Progenitor cell of endocrine pancreas (in vitro differentiated cells): Measurements from ENCODE around the gene BRF1. TPM values are rescaled to one million over a fixed set of nuclear protein-coding genes. Genes with fewer than 3 reads are reported as not detected.

Experiments
- DNase-seq: peaks from one replicate; pipeline ENCODE4 v3.0.0; 2021; ENCODE audit warnings: low spot score; ENCODE audit not compliant: unreplicated experiment
- H3K27ac Mint-ChIP-seq: 2 replicates; pipeline ENCODE4 v1.8.0; 2021; ENCODE audit warnings: mild to moderate bottlenecking, moderate library complexity, mixed read lengths
- H3K27me3 Mint-ChIP-seq: 2 replicates; pipeline ENCODE4 v1.8.0; 2021; ENCODE audit warnings: mixed read lengths
- H3K36me3 Mint-ChIP-seq: 2 replicates; pipeline ENCODE4 v1.8.0; 2022; ENCODE audit warnings: mixed read lengths; ENCODE audit not compliant: insufficient read depth
- H3K4me1 Mint-ChIP-seq: 2 replicates; pipeline ENCODE4 v1.8.0; 2021; ENCODE audit warnings: low read depth, mixed read lengths
- H3K4me3 Mint-ChIP-seq: 2 replicates; pipeline ENCODE4 v1.8.0; 2021; ENCODE audit warnings: low read depth, mild to moderate bottlenecking, moderate library complexity, mixed read lengths
- H3K9me3 Mint-ChIP-seq: 2 replicates; pipeline ENCODE4 v1.8.0; 2021; ENCODE audit warnings: low read depth, mixed read lengths
- CTCF ChIP-seq: fragments of 200-600 bp; sonication (generic); IDR thresholded peaks from one replicate; pipeline ENCODE4 v1.5.0; 2021; ENCODE audit warnings: antibody characterized with exemption, mild to moderate bottlenecking; ENCODE audit not compliant: unreplicated experiment
- total RNA-seq: library from RNA; stranded (reverse); gene quantifications from 2 replicates; pipeline ENCODE4 v1.2.1, GENCODE V29; 2021

The BRF1 gene
- total RNA-seq, 1 donor from 2014 or later, result 49.9 TPM

DNA sequence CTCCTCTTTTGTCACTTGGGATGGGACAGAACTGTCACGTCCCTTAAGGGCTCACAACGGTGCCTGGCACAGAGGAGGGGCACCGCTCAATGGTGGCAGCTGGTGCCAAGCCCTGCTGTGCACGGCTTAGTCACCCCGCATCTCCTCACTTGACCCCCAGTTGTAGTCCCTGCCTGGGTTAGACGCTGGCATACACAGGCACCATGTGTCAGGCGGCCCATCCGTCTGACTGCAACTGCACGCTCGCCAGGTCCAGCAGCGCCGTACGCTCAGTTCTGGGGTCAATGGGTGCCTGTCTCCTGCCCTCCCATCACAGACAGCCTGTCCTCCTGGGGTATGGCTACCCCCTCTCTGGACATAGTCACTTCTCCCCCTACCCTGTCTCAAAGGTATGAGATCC, 12.2 kb upstream of the BRF1 start:
- no peak for DNase-seq
- Mint-ChIP-seq H3K36me3 (no peaks in the 10 kb centered on the region), H3K27ac (no peak overlapping the region), H3K27me3 (no peaks in the 10 kb centered on the region), H3K4me1 (peaks cover 13% of the 10 kb centered on the region), H3K4me3 (peak overlapping the region; percentile 81), H3K9me3 (no peaks in the 10 kb centered on the region)
- TF ChIP-seq CTCF, result no peak

GRCh38 chr14:105311838-105312237, 11.0 kb upstream of the BRF1 start:
- Mint-ChIP-seq H3K27ac (no peak overlapping the region), H3K9me3 (no peaks in the 10 kb centered on the region), H3K27me3 (no peaks in the 10 kb centered on the region), H3K36me3 (no peaks in the 10 kb centered on the region), H3K4me1 (peaks cover 13% of the 10 kb centered on the region), H3K4me3 (no peak overlapping the region)
- TF ChIP-seq CTCF, result no peak
- no peak for DNase-seq

- peaks cover 2% of the 10 kb centered on the region for H3K4me1 Mint-ChIP-seq
- H3K9me3 Mint-ChIP-seq, result no peaks in the 10 kb centered on the region
- TF ChIP-seq CTCF, result no peak
- DNase-seq, result no peak
- no peaks in the 10 kb centered on the region for H3K36me3 Mint-ChIP-seq
- H3K4me3 Mint-ChIP-seq, result no peak overlapping the region
- no peak overlapping the region for H3K27ac Mint-ChIP-seq
- no peaks in the 10 kb centered on the region for H3K27me3 Mint-ChIP-seq
Measured at GRCh38 chr14:105309371-105309770, 8.6 kb upstream of the BRF1 start.

GRCh38 chr14:105307052-105307727, 6.4 kb upstream of the BRF1 start:
- H3K36me3 Mint-ChIP-seq, result no peaks in the 10 kb centered on the region
- peaks cover 4% of the 10 kb centered on the region for H3K27me3 Mint-ChIP-seq
- H3K27ac Mint-ChIP-seq, result no peak overlapping the region
- peaks cover 1% of the 10 kb centered on the region for H3K4me1 Mint-ChIP-seq
- no peak for DNase-seq
- no peaks in the 10 kb centered on the region for H3K9me3 Mint-ChIP-seq
- H3K4me3 Mint-ChIP-seq, result no peak overlapping the region
- no peak for TF ChIP-seq CTCF

DNA sequence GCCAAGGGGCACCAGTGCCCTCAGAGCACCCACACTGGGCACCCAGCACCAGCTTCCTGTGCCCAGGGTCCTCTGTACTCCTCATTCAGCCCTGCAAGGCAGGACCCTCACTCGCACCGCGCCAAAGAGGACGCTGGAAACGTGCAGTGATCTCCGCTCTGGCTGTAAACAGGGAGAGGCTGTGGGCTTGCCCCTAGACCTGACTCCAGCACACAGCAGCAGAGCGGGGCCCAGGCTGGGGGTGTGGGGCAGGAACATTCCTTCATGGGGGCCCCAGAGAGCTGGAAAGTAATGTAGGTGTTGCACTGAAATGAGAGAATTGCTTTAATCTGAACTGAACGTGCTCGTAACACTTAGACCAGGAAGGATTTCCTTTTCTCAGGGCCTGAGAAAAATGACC, 5.0 kb upstream of the BRF1 start:
- no peak for DNase-seq
- H3K4me1 Mint-ChIP-seq, result peaks cover 3% of the 10 kb centered on the region

More for the DNA sequence above, 5.0 kb upstream of the BRF1 start:
- TF ChIP-seq CTCF, result no peak
- no peaks in the 10 kb centered on the region for H3K36me3 Mint-ChIP-seq
- H3K4me3 Mint-ChIP-seq, result no peak overlapping the region
- no peak overlapping the region for H3K27ac Mint-ChIP-seq
- peaks cover 4% of the 10 kb centered on the region for H3K27me3 Mint-ChIP-seq
- no peaks in the 10 kb centered on the region for H3K9me3 Mint-ChIP-seq
